Astrocyte of the spinal cord (primary cell): Measurements from ENCODE around the gene VWA8.
"Not testable (repeated sequence)": the region's sequence is repeated elsewhere in the genome, so short reads cannot be mapped to it uniquely, and the experiment has no call there.

ENCODE experiments used
- DNase-seq: peaks from one replicate; pipeline ENCODE4 v3.0.0; 2011; ENCODE audit warnings: low read depth, low spot score
- H3K4me3 ChIP-seq: 2 replicates; pipeline ENCODE4 v1.5.1; 2011; ENCODE audit warnings: low read depth, mild to moderate bottlenecking, low read length, moderate library complexity
- CTCF ChIP-seq: IDR thresholded peaks from 2 replicates; pipeline ENCODE4 v1.5.1; 2012; ENCODE audit warnings: low read depth, mild to moderate bottlenecking, low read length, inconsistent platforms
- in situ Hi-C: cut with HindIII; loops from 2 replicates; pipeline ENCODE4 v1.10.0; 2017; ENCODE audit warnings: low sequenced_read_pairs

Gene VWA8

GRCh38 chr13:41541142-41541938 lies 419.6 kb downstream of the VWA8 start:
- no peak for TF ChIP-seq CTCF
- in situ Hi-C loops: no loop called here
- no peak overlapping the region for H3K4me3 ChIP-seq
- DNase-seq: no peak

- DNase-seq, H3K4me3 ChIP-seq, in situ Hi-C loops: not testable (repeated sequence)
These were observed 420.7 kb downstream of the VWA8 start for GRCh38 chr13:41540240-41540639.

- DNase-seq: no peak
- in situ Hi-C loops: no loop called here
- no peak for TF ChIP-seq CTCF
- no peak overlapping the region for H3K4me3 ChIP-seq
These were observed 427.4 kb downstream of the VWA8 start for GRCh38 chr13:41533266-41534052.

GRCh38 chr13:41528021-41528420 lies 432.9 kb downstream of the VWA8 start:
- TF ChIP-seq CTCF: no peak
- DNase-seq: no peak
- no peak overlapping the region for H3K4me3 ChIP-seq
- in situ Hi-C loops: no loop called here

- no peak overlapping the region for H3K4me3 ChIP-seq
- DNase-seq: no peak
- in situ Hi-C loops: no loop called here
- TF ChIP-seq CTCF: no peak
These were observed 440.0 kb downstream of the VWA8 start for GRCh38 chr13:41520660-41521630.

GRCh38 chr13:41520016-41520659 lies 440.8 kb downstream of the VWA8 start:
- in situ Hi-C loops: no loop called here
- no peak for TF ChIP-seq CTCF
- no peak for DNase-seq
- H3K4me3 ChIP-seq: no peak overlapping the region
